GM04504 (cell line): ENCODE data around the gene TMEM178B.
"Not testable (repeated sequence)": the region's sequence is repeated elsewhere in the genome, so short reads cannot be mapped to it uniquely, and the experiment has no call there.

Experiments
- DNase-seq: peaks from one replicate; pipeline ENCODE4 v3.0.0-alpha.2; 2012; ENCODE audit warnings: low read depth

TMEM178B gene

GRCh38 chr7:141074162-141074991 lies 513 bp downstream of the TMEM178B start:
- no peak for DNase-seq

- DNase-seq, result no peak
Measured at GRCh38 chr7:141074997-141075396, 1.1 kb downstream of the TMEM178B start.

DNA sequence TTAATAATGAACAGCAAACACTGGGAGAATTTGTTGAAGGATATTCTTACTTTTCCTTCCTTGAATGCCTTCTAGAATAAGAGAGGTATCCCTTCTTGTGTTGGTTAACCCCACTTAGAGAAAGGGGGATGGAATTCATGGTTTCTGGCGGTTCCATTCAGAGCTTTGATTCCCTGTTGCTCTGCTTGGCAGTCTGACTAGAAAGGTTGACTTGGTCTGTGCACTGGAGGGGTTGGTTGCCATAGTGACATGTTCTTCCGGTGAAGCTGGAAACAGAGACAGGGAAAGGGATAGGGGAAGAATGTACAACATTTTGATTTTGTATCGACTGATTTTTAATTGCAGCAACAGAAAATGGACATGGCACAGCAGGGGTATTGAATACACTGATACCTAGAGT lies 2.5 kb downstream of the TMEM178B start:
- no peak for DNase-seq

GRCh38 chr7:141079219-141079618 lies 5.4 kb downstream of the TMEM178B start:
- no peak for DNase-seq

DNA sequence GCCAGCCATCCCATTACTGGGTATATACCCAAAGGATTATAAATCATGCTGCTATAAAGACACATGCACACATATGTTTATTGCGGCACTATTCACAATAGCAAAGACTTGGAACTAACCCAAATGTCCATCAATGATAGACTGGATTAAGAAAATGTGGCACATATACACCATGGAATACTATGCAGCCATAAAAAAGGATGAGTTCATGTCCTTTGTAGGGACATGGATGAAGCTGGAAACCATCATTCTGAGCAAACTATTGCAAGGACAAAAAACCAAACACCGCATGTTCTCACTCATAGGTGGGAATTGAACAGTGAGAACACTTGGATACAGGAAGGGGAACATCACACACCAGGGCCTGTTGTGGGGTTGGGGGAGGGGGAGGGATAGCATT lies 15.6 kb downstream of the TMEM178B start:
- not testable (repeated sequence) for DNase-seq

DNA sequence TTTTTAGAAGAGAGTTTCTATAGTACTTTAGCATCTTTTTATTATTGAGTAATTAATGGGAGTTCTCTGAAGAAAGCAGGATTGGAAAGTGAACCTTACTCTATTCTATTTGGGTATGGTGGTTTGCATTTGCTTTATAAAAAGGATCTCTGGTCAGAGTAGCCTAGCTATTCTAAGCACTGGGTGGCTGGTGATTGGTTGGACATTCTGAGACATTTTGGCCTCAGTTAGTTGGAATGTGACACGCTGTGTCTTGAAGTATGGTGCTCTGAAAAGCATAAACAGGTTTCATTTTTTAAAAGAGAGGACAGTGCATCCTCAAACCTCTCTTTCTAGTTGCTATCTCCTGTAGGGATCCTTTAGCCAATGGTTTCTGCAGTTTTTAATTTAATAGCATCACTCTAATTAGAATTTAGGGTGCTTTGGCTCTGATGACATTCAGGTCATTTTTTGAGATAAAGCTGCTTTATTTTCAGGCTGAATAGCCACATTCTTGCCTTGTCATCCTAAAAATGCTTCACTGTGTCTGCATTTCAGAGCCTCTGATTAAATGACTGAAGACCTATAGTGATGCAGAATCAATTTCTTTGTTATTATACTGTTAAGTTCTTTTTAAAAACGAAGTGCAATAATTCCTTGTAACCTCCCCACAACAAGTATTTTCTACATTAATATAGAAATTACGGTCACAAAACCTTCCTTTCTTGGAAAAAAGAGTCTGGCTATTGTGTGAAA lies 20.6 kb downstream of the TMEM178B start:
- no peak for DNase-seq

DNA sequence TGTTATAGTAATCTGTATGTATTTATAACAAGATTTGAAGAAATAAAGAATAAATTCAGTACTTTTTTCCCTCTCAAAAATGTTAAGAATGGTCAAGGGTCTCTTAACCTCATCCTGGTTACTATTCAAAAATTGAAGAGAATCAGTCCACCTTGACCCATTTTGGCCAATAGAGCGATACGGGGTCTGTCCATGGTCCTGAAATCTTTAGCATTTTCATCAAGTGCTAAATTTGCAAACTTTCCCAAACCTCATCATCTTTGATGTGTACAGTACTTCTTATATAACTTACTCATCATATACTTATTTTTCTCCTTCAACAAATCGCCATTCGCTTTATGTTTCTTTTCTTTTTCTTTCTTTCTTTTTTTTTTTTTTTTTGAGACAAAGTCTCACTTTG lies 23.6 kb downstream of the TMEM178B start:
- DNase-seq, result no peak

- DNase-seq, result no peak
Measured at GRCh38 chr7:141102436-141102835, 28.6 kb downstream of the TMEM178B start.

GRCh38 chr7:141103847-141104429 lies 30.1 kb downstream of the TMEM178B start:
- DNase-seq, result no peak

DNA sequence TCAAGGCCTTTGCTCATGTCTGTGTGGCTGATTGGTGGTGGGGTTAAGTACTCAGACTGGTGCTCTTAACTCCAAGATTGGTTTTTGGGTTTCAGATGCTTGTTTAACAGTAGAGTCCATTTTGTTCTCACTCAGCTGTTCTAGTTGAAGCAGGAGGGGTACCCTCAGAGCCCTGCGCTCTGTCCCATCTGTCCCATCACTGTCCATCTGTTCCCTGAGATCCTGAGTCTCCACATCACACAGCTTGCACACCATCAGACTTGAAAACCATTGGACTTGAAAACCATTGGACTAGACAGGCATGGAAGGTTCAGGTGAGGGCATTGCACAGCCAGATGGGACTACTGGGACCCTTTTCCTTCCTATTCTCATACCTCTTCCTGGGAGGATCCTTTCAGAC lies 39.3 kb downstream of the TMEM178B start:
- DNase-seq, result no peak

GRCh38 chr7:141114029-141114664 lies 40.3 kb downstream of the TMEM178B start:
- no peak for DNase-seq

DNA sequence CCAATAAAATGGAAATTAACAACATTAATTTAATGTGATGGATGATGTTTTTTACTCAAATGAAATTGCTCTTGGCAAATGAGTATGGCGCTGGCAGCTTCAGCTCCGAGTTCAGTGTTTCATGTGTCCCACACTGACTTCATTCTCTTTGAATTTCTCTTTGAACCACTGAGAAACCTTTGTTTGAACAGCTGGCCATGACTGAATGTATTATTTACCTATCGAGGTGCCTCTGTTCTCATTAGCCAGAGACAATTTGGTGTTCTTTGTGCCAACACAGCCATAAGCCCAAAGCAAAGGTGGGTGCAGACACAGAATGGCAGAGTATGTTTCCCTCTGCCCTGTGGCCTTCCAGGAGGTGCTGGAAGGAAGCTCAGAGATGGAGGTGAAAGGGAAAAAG lies 42.1 kb downstream of the TMEM178B start:
- no peak for DNase-seq

DNA sequence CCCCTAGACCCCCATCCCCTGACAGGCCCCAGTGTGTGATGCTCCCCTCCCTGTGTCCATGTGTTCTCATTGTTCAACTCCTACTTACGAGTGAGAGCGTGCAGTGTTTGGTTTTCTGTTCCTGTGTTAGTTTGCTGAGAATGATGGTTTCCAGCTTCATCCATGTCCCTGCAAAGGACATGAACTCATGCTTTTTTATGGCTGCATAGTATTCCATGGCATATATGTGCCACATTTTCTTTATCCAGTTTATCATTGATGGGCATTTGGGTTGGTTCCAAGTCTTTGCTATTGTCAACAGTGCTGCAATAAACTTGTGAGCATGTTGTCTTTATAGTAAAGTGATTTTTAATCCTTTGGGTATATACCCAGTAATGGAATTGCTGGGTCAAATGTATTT lies 42.8 kb downstream of the TMEM178B start:
- not testable (repeated sequence) for DNase-seq

GRCh38 chr7:141118767-141119166 lies 44.9 kb downstream of the TMEM178B start:
- DNase-seq, result no peak

- DNase-seq, result no peak
Measured at GRCh38 chr7:141119187-141119586, 45.3 kb downstream of the TMEM178B start.

DNA sequence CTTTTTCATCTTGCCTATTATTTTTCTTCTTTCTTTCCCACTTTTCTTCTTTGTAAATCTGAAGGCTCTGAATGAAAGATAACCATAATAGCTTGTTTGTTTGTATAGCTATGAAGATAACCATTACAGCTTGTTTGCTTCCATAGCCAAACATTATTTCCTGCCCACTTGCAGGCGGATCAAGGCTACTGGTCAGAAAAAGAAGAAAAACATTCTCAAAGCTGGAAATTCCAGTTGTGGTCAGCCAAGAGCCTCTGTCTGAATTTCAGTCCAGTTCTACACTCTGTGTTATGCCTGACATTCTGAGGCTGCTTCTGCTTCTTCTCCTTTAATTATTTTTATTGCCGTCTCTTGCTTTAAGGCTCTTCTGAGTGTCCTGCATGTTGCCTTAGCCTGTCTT lies 48.9 kb downstream of the TMEM178B start:
- DNase-seq, result no peak

- DNase-seq, result no peak
Measured at GRCh38 chr7:141123522-141123921, 49.7 kb downstream of the TMEM178B start.

DNA sequence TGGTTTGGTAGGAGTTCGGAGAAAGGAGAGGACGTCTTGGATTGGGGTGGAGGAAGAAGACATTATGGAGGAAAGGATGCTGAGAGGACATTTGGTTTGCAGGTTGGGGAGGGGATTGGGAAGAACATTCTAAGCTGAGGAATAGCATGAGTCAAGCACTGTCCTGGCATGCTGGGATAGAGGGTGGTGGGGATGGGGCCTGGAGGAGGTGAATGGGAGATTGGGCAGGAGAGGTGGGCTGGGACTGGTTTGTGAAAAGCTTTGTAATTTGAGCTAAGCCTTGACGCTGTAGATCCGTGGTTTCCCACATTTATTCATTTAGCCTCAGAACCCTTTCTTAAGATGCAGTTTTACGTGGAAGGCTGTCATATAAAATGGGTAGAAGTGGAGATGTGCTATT lies 52.2 kb downstream of the TMEM178B start:
- DNase-seq, result no peak

- DNase-seq, result no peak
Measured at GRCh38 chr7:141128506-141128905, 54.6 kb downstream of the TMEM178B start.

DNA sequence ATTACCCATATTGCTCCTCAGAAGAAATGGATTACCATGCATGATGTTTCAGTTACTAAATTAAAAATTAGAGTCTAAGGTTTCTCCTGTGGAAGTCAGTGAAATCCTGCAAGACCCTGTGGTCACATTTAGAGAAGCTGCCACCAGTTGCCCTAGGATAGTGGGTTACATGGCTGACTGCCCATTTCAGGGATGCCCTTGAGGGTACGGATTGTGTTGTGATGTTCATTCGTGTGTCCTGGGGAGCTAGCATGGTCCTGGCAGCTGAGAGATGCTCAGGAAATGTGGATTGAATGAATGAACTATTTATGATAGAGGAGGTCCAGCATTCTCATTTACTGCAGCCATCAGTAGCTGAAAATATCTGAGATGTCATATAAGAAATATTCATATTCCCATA lies 55.1 kb downstream of the TMEM178B start:
- DNase-seq, result no peak

- no peak for DNase-seq
Measured at GRCh38 chr7:141132671-141133070, 58.8 kb downstream of the TMEM178B start.

DNA sequence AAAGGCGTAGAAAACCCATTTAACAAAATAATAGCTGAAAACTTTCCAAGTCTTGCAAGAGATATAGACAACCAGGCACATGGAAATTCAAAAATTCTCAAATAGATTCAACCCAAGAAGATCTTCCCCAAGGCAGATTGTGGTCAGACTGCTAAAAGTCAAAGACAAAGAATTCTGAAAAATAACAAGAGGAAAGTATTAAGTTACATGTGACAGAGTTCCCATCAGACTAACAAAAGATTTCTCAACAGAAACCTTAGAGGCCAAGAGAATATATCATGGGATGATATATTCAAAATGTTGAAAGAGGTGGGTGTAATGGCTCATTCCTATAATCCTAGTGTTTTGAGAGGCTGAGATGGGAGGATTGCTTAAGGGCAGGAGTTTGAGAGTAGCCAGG lies 59.8 kb downstream of the TMEM178B start:
- DNase-seq, result no peak

- no peak for DNase-seq
Measured at GRCh38 chr7:141142058-141142457, 68.2 kb downstream of the TMEM178B start.
